K562 (cell line): ENCODE measurements around the gene OBSCN. TPM values are rescaled to one million over a fixed set of nuclear protein-coding genes. Genes with fewer than 3 reads are reported as not detected.

Experiments
- EGR1 ChIP-seq: fragments of 450-650 bp; conservative IDR thresholded peaks from 2 replicates; pipeline ENCODE4 v1.6.1; 2017; ENCODE audit warnings: mild to moderate bottlenecking
- FOSL1 ChIP-seq: fragments of 200-800 bp; sonication (Bioruptor generic); conservative IDR thresholded peaks from 2 replicates; pipeline ENCODE4 v1.6.1; 2016; ENCODE audit warnings: missing genetic modification characterization, missing compliant biosample characterization
- FOXK1 ChIP-seq: sonication (generic); formaldehyde crosslinking; IDR thresholded peaks from 2 replicates; pipeline ENCODE4 v1.8.0; 2022; ENCODE audit warnings: missing genetic modification reagents, mild to moderate bottlenecking, borderline replicate concordance
- HLTF ChIP-seq: fragments of 450-650 bp; IDR thresholded peaks from 2 replicates; pipeline ENCODE4 v1.6.1; 2016
- PCBP1 ChIP-seq: fragments of 200-400 bp; formaldehyde crosslinking; IDR thresholded peaks from 2 replicates; pipeline ENCODE4 v1.6.1; 2018; ENCODE audit warnings: mild to moderate bottlenecking, low read depth, low read length; ENCODE audit not compliant: poor library complexity, severe bottlenecking
- POLR3A ChIP-seq: IDR thresholded peaks from 2 replicates; pipeline ENCODE4 v1.6.1; 2011; ENCODE audit warnings: borderline replicate concordance, mild to moderate bottlenecking, moderate library complexity; ENCODE audit not compliant: insufficient read length, insufficient read depth; ENCODE audit errors: extremely low read depth
- PTRF ChIP-seq: fragments of 450-650 bp; IDR thresholded peaks from 2 replicates; pipeline ENCODE4 v1.6.1; 2016; ENCODE audit warnings: mild to moderate bottlenecking, missing genetic modification characterization, missing compliant biosample characterization
- SRSF1 ChIP-seq: fragments of 200-400 bp; formaldehyde crosslinking; IDR thresholded peaks from 2 replicates; pipeline ENCODE4 v1.6.1; 2017; ENCODE audit warnings: mild to moderate bottlenecking, low read depth, low read length, moderate library complexity
- TAF7 ChIP-seq: fragments of 450-650 bp; IDR thresholded peaks from 2 replicates; pipeline ENCODE4 v1.6.1; 2016; ENCODE audit warnings: missing genetic modification characterization, missing compliant biosample characterization
- TSC22D4 ChIP-seq: fragments of 450-650 bp; IDR thresholded peaks from 2 replicates; pipeline ENCODE4 v1.6.1; 2016; ENCODE audit warnings: missing genetic modification characterization, missing biosample characterization, control low read depth
- ZNF212 ChIP-seq: fragments of 450-650 bp; formaldehyde crosslinking; IDR thresholded peaks from 2 replicates; pipeline ENCODE4 v1.4.0; 2020; ENCODE audit warnings: mild to moderate bottlenecking
- ZNF324 ChIP-seq: fragments of 250-450 bp; sonication (Bioruptor Pico); IDR thresholded peaks from 2 replicates; pipeline ENCODE4 v1.4.0; 2020; ENCODE audit warnings: mild to moderate bottlenecking
- ZNF644 ChIP-seq: fragments of 200-800 bp; sonication (Bioruptor generic); IDR thresholded peaks from 2 replicates; pipeline ENCODE4 v1.6.1; 2016; ENCODE audit warnings: low read depth, missing genetic modification characterization, missing compliant biosample characterization
- polyA plus RNA-seq, 8 experiments: library from polyadenylated mRNA; depleted of rRNA in 4 of 8; stranded (reverse) in 5 of 8; unstranded in 3 of 8; fragments of >200 nt; fragmentation: Nextera tagmentation in 2 of 8; fragmentation: Illumina TruSeq in 1 of 8; extraction: Ambion mirVana in 2 of 8; extraction: Trizol in 1 of 8; gene quantifications; 2 replicates each; pipeline versions ENCODE4 v1.2.1 to v1.2.3, GENCODE V29; 2011 to 2014; ENCODE audit warnings: inconsistent platforms in 1 of 8, missing spikeins in 1 of 8
- total RNA-seq, 7 experiments: library from RNA; depleted of rRNA in 6 of 7; stranded (reverse); fragments of >200 nt in 6 of 7; fragmentation: Illumina TruSeq in 2 of 7; extraction: Trizol in 2 of 7; gene quantifications; 2 replicates each; pipeline versions ENCODE4 v1.2.1 to v1.2.3, GENCODE V29; 2011 to 2021; ENCODE audit warnings: low replicate concordance in 1 of 7
- TF ChIP-seq, protein P1 (sequence below): fragments of 250-450 bp; sonication (Bioruptor Pico); IDR thresholded peaks from 2 replicates; pipeline ENCODE4 v1.4.0; 2020; ENCODE audit warnings: mild to moderate bottlenecking, moderate library complexity
- TF ChIP-seq, protein P2 (sequence below), 2 experiments: fragments of 450-650 bp; IDR thresholded peaks; 2 replicates each; pipeline ENCODE4 v1.6.1; 2016
- TF ChIP-seq, protein P3 (sequence below), 2 experiments: IDR thresholded peaks; 2 replicates each; pipeline ENCODE4 v1.6.1; 2012; ENCODE audit warnings: improper control_type of control experiment in 2 of 2, low read depth in 2 of 2, low read length in 2 of 2, borderline replicate concordance in 1 of 2
- TF ChIP-seq, protein P4 (sequence below): fragments of 200-800 bp; sonication (Bioruptor generic); IDR thresholded peaks from 2 replicates; pipeline ENCODE4 v1.6.1; 2017; ENCODE audit warnings: missing genetic modification characterization, missing compliant biosample characterization
- TF ChIP-seq, protein P5 (sequence below): fragments of 450-650 bp; IDR thresholded peaks from one replicate; pipeline ENCODE4 v1.6.1; 2018; ENCODE audit warnings: mild to moderate bottlenecking, moderate library complexity; ENCODE audit not compliant: partially characterized antibody

The OBSCN gene
- total and polyA plus RNA-seq, 9 of the 15 experiments (the other 6 are each of a cell fraction or from before 2014, with no cell fraction given) = 0.18 to 19.7 (median 3.6) TPM

DNA sequence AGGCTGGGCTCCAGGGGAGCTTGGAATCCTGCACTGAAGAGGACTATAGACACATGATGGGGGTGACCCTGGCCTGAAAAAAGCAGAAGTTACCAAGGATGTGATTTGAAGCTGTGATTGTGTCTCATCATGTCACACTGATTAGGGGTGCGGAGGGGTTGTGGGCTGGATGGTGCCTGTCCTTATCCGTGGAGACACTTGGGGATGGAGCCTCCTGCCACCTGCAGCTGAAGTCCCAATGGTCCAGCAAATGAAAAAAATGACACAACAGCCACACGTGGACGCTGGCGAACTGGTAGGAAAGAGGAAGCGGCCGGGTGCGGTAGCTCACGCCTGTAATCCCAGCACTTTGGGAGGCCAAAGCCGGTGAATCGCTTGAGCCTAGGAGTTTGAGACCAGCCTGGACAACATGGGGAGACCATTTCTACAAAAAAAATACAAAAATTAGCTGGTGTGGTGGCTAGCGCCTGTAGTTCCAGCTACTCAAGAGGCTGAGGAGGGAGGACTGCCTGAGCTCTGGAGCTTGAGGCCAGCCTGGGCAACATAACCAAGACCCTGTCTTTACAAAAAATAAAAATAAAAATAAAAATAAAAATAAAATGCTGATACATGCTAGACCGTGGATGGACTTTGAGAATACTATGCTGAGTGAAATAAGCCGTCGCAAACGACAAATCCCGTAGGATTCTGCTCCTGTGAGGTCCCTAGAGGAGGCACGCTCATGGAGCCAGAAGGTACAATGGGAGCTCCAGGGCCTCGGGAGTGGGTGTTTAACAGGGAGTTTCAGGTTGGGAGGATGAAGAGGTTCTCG, 43.1 kb upstream of the OBSCN start (continued):
- TF ChIP-seq, protein P1, sequence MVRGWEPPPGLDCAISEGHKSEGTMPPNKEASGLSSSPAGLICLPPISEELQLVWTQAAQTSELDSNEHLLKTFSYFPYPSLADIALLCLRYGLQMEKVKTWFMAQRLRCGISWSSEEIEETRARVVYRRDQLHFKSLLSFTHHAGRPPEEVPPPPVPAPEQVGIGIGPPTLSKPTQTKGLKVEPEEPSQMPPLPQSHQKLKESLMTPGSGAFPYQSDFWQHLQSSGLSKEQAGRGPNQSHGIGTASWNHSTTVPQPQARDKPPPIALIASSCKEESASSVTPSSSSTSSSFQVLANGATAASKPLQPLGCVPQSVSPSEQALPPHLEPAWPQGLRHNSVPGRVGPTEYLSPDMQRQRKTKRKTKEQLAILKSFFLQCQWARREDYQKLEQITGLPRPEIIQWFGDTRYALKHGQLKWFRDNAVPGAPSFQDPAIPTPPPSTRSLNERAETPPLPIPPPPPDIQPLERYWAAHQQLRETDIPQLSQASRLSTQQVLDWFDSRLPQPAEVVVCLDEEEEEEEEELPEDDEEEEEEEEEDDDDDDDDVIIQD (CRISPR knock-in tag) = no peak
- TF ChIP-seq, protein P2, sequence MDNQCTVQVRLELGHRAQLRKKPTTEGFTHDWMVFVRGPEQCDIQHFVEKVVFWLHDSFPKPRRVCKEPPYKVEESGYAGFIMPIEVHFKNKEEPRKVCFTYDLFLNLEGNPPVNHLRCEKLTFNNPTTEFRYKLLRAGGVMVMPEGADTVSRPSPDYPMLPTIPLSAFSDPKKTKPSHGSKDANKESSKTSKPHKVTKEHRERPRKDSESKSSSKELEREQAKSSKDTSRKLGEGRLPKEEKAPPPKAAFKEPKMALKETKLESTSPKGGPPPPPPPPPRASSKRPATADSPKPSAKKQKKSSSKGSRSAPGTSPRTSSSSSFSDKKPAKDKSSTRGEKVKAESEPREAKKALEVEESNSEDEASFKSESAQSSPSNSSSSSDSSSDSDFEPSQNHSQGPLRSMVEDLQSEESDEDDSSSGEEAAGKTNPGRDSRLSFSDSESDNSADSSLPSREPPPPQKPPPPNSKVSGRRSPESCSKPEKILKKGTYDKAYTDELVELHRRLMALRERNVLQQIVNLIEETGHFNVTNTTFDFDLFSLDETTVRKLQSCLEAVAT (IDR thresholded peaks at IDR 0.05) = peak; percentile 13 to 17; a peak in 1 of 4 replicates
- TF ChIP-seq ZNF324 (CRISPR knock-in tag) = no peak
- TF ChIP-seq HLTF = no peak
- TF ChIP-seq PTRF (tag) = no peak
- TF ChIP-seq, protein P3, sequence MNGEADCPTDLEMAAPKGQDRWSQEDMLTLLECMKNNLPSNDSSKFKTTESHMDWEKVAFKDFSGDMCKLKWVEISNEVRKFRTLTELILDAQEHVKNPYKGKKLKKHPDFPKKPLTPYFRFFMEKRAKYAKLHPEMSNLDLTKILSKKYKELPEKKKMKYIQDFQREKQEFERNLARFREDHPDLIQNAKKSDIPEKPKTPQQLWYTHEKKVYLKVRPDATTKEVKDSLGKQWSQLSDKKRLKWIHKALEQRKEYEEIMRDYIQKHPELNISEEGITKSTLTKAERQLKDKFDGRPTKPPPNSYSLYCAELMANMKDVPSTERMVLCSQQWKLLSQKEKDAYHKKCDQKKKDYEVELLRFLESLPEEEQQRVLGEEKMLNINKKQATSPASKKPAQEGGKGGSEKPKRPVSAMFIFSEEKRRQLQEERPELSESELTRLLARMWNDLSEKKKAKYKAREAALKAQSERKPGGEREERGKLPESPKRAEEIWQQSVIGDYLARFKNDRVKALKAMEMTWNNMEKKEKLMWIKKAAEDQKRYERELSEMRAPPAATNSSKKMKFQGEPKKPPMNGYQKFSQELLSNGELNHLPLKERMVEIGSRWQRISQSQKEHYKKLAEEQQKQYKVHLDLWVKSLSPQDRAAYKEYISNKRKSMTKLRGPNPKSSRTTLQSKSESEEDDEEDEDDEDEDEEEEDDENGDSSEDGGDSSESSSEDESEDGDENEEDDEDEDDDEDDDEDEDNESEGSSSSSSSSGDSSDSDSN (IDR thresholded peaks at IDR 0.05; ENCODE audit: borderline replicate concordance in 1 of 2, low read depth in 2 of 2, low read length in 2 of 2) = no peak
- no peak for TF ChIP-seq SRSF1
- peak; percentile 48 for TF ChIP-seq FOSL1
- peak; percentile 84 for TF ChIP-seq ZNF644 (tag)
- no peak for TF ChIP-seq PCBP1
- TF ChIP-seq POLR3A = no peak
- no peak for TF ChIP-seq TAF7 (tag)
- no peak for TF ChIP-seq ZNF212
- TF ChIP-seq, protein P4, sequence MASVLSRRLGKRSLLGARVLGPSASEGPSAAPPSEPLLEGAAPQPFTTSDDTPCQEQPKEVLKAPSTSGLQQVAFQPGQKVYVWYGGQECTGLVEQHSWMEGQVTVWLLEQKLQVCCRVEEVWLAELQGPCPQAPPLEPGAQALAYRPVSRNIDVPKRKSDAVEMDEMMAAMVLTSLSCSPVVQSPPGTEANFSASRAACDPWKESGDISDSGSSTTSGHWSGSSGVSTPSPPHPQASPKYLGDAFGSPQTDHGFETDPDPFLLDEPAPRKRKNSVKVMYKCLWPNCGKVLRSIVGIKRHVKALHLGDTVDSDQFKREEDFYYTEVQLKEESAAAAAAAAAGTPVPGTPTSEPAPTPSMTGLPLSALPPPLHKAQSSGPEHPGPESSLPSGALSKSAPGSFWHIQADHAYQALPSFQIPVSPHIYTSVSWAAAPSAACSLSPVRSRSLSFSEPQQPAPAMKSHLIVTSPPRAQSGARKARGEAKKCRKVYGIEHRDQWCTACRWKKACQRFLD (CRISPR knock-in tag) = peak; percentile 85; the same call in 1 of the 2 replicates
- peak; percentile 66 for TF ChIP-seq FOXK1 (CRISPR knock-in tag)
- no peak for TF ChIP-seq TSC22D4 (tag)
- TF ChIP-seq EGR1 = no peak
- TF ChIP-seq, protein P5, sequence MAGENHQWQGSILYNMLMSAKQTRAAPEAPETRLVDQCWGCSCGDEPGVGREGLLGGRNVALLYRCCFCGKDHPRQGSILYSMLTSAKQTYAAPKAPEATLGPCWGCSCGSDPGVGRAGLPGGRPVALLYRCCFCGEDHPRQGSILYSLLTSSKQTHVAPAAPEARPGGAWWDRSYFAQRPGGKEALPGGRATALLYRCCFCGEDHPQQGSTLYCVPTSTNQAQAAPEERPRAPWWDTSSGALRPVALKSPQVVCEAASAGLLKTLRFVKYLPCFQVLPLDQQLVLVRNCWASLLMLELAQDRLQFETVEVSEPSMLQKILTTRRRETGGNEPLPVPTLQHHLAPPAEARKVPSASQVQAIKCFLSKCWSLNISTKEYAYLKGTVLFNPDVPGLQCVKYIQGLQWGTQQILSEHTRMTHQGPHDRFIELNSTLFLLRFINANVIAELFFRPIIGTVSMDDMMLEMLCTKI = no peak
